IPS-18a (cell line): Measurements from ENCODE around the gene URI1.
"Not testable (repeated sequence)": the region's sequence is repeated elsewhere in the genome, so short reads cannot be mapped to it uniquely, and the experiment has no call there.

ENCODE experiments used
- H3K27ac ChIP-seq: one replicate; pipeline ENCODE4 v1.5.1; 2013; ENCODE audit warnings: low read length
- H3K27me3 ChIP-seq: one replicate; pipeline ENCODE4 v1.6.1; 2013; ENCODE audit warnings: mild to moderate bottlenecking, low read length; ENCODE audit not compliant: control insufficient read depth, insufficient read depth
- H3K36me3 ChIP-seq: one replicate; pipeline ENCODE4 v1.6.1; 2013; ENCODE audit warnings: low read depth, low read length; ENCODE audit not compliant: control insufficient read depth
- H3K4me1 ChIP-seq: one replicate; pipeline ENCODE4 v1.6.1; 2013; ENCODE audit warnings: low read depth, low read length; ENCODE audit not compliant: control insufficient read depth
- H3K4me3 ChIP-seq: one replicate; pipeline ENCODE4 v1.5.1; 2013; ENCODE audit warnings: low read length
- H3K9ac ChIP-seq: one replicate; pipeline ENCODE4 v1.6.1; 2013; ENCODE audit warnings: mild to moderate bottlenecking, low read length, moderate library complexity
- H3K9me3 ChIP-seq: one replicate; pipeline ENCODE4 v1.6.1; 2013; ENCODE audit warnings: low read depth, low read length; ENCODE audit not compliant: control insufficient read depth

Gene URI1

DNA sequence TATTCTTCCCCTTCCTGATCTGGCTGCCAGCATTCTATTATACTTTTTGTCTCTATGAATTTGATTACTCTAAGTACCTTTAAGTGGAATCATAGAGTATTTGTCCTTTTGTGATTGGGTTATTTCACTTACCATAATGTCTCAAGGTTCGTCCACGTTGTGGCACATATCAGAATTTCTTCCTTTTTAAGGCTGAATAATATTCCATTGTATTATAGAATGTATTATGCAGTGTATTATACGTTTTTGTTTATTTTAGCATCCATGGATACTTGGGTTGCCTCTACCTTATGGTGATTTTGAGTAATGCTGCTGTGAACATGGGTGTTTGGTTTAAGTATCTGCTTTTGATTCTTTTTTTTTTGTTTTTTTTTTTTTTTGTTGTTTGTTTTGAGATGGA, 19.3 kb downstream of the URI1 start:
- Histone ChIP-seq H3K9me3 (no peaks in the 10 kb centered on the region), H3K27ac (no peak overlapping the region), H3K27me3 (no peaks in the 10 kb centered on the region), H3K4me3 (no peak overlapping the region), H3K4me1 (no peaks in the 10 kb centered on the region), H3K36me3 (no peaks in the 10 kb centered on the region), H3K9ac (no peak overlapping the region)

DNA sequence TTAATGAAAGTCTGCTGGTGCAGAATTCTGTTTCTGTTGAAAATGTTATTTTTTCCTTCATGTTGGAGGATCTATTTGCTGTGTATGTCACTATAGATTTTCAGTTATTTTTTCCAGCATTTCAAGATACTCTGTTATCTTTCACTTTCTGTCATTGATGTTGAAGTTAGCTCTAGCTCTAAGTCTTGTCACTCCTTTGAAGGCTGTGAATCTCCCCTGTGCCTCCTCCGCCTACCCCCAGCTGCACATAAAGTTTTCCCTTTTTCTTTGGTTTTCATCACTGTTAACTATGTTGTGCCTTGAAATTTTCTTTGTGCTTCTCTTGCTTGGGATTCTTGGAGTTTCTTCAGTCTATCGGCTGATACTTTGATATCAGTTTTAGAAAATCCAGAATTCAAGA, 20.8 kb downstream of the URI1 start:
- Histone ChIP-seq H3K4me3 (no peak overlapping the region), H3K9me3 (no peaks in the 10 kb centered on the region), H3K36me3 (no peaks in the 10 kb centered on the region), H3K4me1 (peaks cover 3% of the 10 kb centered on the region), H3K27me3 (no peaks in the 10 kb centered on the region), H3K9ac (no peak overlapping the region), H3K27ac (no peak overlapping the region)

DNA sequence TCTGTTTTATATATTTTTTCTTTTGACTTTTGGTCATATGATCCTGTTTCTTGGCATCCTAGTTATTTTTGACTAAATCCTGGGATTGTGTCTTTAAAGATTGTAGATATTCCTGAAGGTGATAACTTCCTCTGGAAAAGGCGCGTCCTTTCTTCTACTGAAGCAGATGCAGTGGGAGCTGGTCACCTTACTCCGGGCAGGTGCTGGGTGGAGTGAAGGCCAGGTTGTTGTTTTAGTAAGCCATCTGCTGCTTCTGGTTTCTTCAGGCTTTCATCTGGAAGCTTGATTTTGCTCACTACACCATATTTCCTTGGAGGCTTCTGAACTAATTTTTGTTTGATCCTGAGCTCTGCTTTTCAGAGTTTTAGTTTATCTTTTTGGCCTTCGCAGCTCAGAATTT, 21.5 kb downstream of the URI1 start:
- Histone ChIP-seq H3K4me3 (no peak overlapping the region), H3K9me3 (no peaks in the 10 kb centered on the region), H3K4me1 (peaks cover 3% of the 10 kb centered on the region), H3K36me3 (no peaks in the 10 kb centered on the region), H3K27me3 (no peaks in the 10 kb centered on the region), H3K9ac (no peak overlapping the region), H3K27ac (no peak overlapping the region)

DNA sequence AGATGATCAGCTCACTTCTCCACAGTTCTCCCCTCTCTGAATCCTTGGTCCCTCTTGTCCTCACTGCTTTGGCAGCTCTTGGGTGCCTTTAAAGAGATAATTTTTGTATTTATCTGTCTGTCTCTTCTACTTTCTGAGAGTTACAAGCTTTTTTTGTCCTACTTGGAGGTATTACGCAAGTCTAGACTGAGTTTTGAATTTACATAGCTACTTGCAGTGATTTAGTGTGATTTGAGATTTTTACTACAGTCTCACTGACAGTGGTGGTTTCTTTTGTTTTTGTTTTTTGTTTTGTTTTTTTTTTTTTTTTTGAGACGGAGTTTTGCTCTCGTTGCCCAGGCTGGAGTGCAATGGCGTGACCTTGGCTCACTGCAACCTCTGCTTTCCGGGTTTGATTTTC, 22.1 kb downstream of the URI1 start:
- no peaks in the 10 kb centered on the region for H3K36me3 ChIP-seq
- no peak overlapping the region for H3K4me3 ChIP-seq
- no peak overlapping the region for H3K9ac ChIP-seq
- no peak overlapping the region for H3K27ac ChIP-seq
- no peaks in the 10 kb centered on the region for H3K9me3 ChIP-seq
- H3K27me3 ChIP-seq = no peaks in the 10 kb centered on the region
- H3K4me1 ChIP-seq = peaks cover 3% of the 10 kb centered on the region

DNA sequence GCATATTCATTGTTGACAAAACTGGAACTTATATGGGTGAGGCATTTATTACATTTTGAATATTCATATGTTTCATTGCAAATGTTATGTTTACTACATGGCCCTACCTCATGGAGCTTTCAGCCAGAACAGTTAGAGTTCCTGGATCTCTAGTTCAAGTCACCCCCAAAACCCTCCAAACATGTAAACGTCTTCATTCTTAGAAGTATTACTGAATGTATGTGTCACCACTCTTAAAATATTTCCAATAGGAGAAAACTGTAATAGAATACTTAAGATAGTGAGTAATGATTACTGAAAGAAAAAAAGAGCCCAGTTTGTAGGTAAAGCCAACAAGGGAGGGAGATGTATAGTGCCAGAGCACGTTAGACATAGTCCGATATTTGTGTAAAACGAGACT, 23.5 kb downstream of the URI1 start:
- no peak overlapping the region for H3K27ac ChIP-seq
- H3K9ac ChIP-seq = no peak overlapping the region
- H3K27me3 ChIP-seq = no peaks in the 10 kb centered on the region
- H3K9me3 ChIP-seq = no peaks in the 10 kb centered on the region
- H3K36me3 ChIP-seq = no peaks in the 10 kb centered on the region
- H3K4me1 ChIP-seq = peaks cover 3% of the 10 kb centered on the region
- no peak overlapping the region for H3K4me3 ChIP-seq

DNA sequence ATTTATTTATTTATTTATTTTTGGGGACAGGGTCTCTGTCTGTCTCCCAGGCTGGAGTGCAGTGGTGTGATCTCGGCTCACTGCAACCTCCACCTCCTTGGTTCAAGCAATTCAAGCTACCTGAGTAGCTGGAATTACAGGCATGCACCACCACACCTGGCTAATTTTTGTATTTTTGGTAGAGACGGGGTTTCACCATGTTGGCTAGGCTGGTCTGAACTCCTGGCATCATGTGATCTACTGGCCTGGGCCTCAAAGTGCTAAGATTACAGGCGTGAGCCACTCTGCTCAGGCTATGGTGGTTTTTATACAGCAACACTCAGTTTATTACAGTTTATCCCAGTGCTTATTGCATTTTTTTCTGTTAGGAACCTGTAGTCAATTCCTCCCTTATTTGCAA, 24.1 kb downstream of the URI1 start:
- not testable (repeated sequence) for H3K9ac ChIP-seq, H3K9me3 ChIP-seq, H3K4me3 ChIP-seq

DNA sequence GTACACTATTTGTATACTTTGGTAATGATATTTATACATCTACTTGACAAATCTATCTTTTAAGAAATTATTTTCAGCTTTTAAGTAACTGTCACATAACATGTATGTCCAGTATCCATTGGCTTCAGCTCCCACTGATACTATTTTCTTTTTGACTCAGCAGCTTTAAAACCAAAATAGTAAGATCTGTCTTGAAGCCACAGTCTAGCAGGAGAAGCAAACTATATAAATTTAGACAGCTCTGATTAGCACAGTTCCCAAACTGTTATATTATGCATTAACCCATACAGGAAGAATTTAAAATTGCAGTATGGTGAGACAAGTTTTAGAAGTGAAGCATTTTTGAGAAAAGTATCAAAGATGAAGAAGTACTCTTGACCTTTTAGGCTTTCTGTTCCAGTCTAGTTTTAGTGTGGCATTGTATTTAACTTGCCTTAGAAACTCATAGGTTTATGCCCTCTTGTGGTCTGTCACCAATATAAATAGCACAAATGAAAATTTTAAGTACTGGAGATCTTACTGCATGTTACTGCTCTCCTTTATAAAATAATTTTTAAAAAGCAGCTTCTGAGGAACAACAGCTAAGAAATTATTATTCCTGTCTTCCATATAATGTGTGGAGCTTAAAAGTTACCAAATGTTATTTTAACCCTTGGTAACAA, 24.7 kb downstream of the URI1 start:
- Histone ChIP-seq H3K36me3 (no peaks in the 10 kb centered on the region), H3K4me1 (peaks cover 3% of the 10 kb centered on the region), H3K4me3 (no peak overlapping the region), H3K9ac (no peak overlapping the region), H3K9me3 (no peaks in the 10 kb centered on the region), H3K27ac (no peak overlapping the region), H3K27me3 (no peaks in the 10 kb centered on the region)

More for the DNA sequence above, 24.1 kb downstream of the URI1 start:
- not testable (repeated sequence) for H3K27me3 ChIP-seq, H3K36me3 ChIP-seq, H3K4me1 ChIP-seq, H3K27ac ChIP-seq

DNA sequence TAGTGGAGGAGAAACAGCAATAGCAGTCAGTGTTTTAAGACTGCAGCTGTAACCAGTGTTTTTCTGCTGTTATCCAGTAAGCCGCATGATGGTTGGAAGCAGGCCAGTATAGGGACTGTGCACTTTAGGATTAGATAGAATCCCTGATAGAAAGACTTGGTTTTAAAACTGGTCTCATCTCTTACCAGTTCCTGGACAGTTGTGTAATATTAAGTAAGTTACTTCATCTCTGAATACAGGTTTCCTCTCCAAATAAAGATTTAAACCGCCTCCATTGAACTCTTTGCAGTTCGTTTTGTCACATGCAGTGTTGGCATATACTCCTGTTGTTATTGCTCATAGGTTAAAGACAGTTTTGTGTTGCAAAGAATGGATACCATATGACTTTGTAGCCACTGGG, 25.6 kb downstream of the URI1 start:
- Histone ChIP-seq H3K4me1 (peaks cover 3% of the 10 kb centered on the region), H3K9me3 (no peaks in the 10 kb centered on the region), H3K36me3 (no peaks in the 10 kb centered on the region), H3K4me3 (no peak overlapping the region), H3K27ac (no peak overlapping the region), H3K27me3 (no peaks in the 10 kb centered on the region), H3K9ac (no peak overlapping the region)

DNA sequence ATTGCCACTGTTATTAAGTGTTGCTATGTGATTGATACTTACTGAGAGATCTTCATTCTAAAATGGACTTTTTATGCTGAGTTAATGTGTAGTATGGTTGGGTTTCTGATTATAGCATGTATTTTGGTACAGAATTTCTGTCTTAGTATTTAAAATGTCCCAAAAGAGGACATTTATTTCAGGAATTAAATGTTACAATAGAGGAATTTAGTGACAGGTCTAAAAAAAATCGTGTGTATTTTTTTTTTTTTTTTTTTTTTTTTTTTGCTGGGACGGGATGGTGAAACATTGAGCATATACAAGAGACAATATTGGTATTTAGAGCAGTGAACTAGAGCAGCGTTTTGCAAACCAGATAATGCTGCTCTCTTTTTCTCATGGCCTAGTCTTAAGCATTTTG, 27.9 kb downstream of the URI1 start:
- H3K36me3 ChIP-seq = no peaks in the 10 kb centered on the region
- H3K9me3 ChIP-seq = no peaks in the 10 kb centered on the region
- H3K9ac ChIP-seq = no peak overlapping the region
- no peak overlapping the region for H3K4me3 ChIP-seq
- H3K4me1 ChIP-seq = peaks cover 3% of the 10 kb centered on the region
- no peaks in the 10 kb centered on the region for H3K27me3 ChIP-seq
- no peak overlapping the region for H3K27ac ChIP-seq

DNA sequence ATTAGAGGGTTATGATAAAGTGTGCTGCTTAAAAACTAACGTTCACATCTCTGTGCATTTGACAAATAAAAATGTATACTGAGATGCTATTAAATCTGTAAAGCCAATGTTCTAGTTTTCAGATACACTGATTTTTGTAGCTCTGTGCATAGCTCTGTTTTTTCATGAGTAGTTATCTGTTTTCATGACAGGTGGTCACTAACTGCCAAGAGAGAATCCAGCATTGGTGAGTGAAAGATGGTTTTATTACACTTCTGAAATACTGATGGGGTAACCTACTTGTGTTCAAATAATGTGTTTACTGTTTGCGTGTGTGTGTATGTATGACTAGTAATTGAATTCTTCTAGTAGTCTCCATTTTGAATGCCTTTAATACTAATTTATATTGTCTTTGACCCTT, 29.0 kb downstream of the URI1 start:
- Histone ChIP-seq H3K9me3 (no peaks in the 10 kb centered on the region), H3K4me3 (no peak overlapping the region), H3K36me3 (no peaks in the 10 kb centered on the region), H3K4me1 (peaks cover 3% of the 10 kb centered on the region), H3K9ac (no peak overlapping the region), H3K27me3 (no peaks in the 10 kb centered on the region), H3K27ac (no peak overlapping the region)

DNA sequence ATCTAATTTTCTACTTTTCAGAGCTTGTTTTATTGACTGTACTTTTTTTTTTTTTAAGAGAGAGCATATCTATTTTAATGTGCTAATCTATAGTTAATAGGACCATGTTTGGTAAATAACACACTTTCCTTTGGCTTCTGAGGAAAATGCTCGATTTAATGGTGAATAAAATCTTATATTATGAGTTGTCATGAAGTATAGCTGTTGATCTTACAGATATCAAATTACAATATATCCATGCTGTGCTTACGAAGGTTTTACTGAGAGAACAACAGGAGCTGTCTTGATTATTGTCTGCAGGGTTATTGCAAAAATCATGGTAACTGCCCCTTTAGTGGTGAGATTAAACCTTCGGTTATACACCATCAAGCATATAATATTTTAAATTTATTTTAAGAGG, 29.6 kb downstream of the URI1 start:
- Histone ChIP-seq H3K9ac (no peak overlapping the region), H3K27me3 (no peaks in the 10 kb centered on the region), H3K27ac (no peak overlapping the region), H3K4me3 (no peak overlapping the region), H3K9me3 (no peaks in the 10 kb centered on the region), H3K4me1 (peaks cover 3% of the 10 kb centered on the region), H3K36me3 (no peaks in the 10 kb centered on the region)

DNA sequence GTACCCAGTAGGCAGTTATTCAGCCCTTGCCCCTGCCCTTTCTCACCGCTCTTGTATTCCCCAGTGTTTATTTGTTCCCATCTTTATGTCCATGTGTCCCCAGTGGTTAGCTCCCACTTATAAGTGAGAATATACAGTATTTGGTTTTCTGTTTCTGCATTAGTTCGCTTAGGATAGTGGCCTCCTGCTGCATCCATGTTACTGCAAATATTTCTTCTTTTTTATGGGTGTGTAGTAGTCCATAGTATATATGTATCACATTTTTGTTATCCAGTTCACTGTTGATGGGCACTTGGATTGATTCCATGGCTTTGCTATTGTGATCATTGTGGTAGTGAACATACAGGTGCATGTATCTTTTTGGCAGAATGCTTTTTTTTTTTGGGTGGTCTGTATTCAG, 32.7 kb downstream of the URI1 start:
- Histone ChIP-seq H3K4me1 (no peaks in the 10 kb centered on the region), H3K9me3 (no peaks in the 10 kb centered on the region), H3K36me3 (no peaks in the 10 kb centered on the region), H3K9ac (no peak overlapping the region), H3K4me3 (no peak overlapping the region), H3K27me3 (no peaks in the 10 kb centered on the region), H3K27ac (no peak overlapping the region)
